K562 (cell line): ENCODE data around the gene POLRMT. TPM values are rescaled to one million over a fixed set of nuclear protein-coding genes. Genes with fewer than 3 reads are reported as not detected.

Experiments used
- AFF1 ChIP-seq, 2 experiments: fragments of 450-650 bp; IDR thresholded peaks; 2 replicates each; pipeline ENCODE4 v1.6.1; 2018; ENCODE audit warnings: mild to moderate bottlenecking in 2 of 2, low read depth in 1 of 2; ENCODE audit not compliant: partially characterized antibody in 2 of 2
- BRD9 ChIP-seq: fragments of 450-650 bp; IDR thresholded peaks from 2 replicates; pipeline ENCODE4 v1.6.1; 2018; ENCODE audit warnings: low read depth; ENCODE audit not compliant: partially characterized antibody
- COPS2 ChIP-seq: fragments of 450-650 bp; conservative IDR thresholded peaks from 2 replicates; pipeline ENCODE4 v1.6.1; 2016; ENCODE audit warnings: mild to moderate bottlenecking, moderate library complexity
- E2F1 ChIP-seq: sonication (generic); formaldehyde crosslinking; IDR thresholded peaks from 2 replicates; pipeline ENCODE4 v1.8.1; 2023; ENCODE audit warnings: mild to moderate bottlenecking, missing genetic modification reagents, moderate library complexity
- GABPB1 ChIP-seq: sonication (generic); formaldehyde crosslinking; IDR thresholded peaks from 2 replicates; pipeline ENCODE4 v1.8.0; 2022; ENCODE audit warnings: mild to moderate bottlenecking, missing genetic modification reagents
- HDAC3 ChIP-seq: fragments of 450-650 bp; IDR thresholded peaks from 2 replicates; pipeline ENCODE4 v1.6.1; 2018; ENCODE audit warnings: borderline replicate concordance, mild to moderate bottlenecking, moderate library complexity; ENCODE audit not compliant: partially characterized antibody
- HINFP ChIP-seq: fragments of 450-650 bp; conservative IDR thresholded peaks from 2 replicates; pipeline ENCODE4 v1.6.1; 2016; ENCODE audit warnings: missing genetic modification characterization, low read depth, mild to moderate bottlenecking, control low read depth, missing compliant biosample characterization
- KLF1 ChIP-seq: fragments of 450-650 bp; IDR thresholded peaks from 2 replicates; pipeline ENCODE4 v1.6.1; 2016; ENCODE audit warnings: missing genetic modification characterization, missing compliant biosample characterization
- NFE2L1 ChIP-seq: fragments of 450-650 bp; IDR thresholded peaks from 2 replicates; pipeline ENCODE4 v1.6.1; 2016; ENCODE audit warnings: missing genetic modification characterization, low read depth, mild to moderate bottlenecking, missing compliant biosample characterization, moderate library complexity, borderline replicate concordance
- NFXL1 ChIP-seq: fragments of 450-650 bp; formaldehyde crosslinking; IDR thresholded peaks from 2 replicates; pipeline ENCODE4 v1.4.0; 2021; ENCODE audit warnings: mild to moderate bottlenecking
- PHTF2 ChIP-seq: fragments of 250-450 bp; sonication (Bioruptor Pico); IDR thresholded peaks from 2 replicates; pipeline ENCODE4 v1.5.0; 2021; ENCODE audit warnings: mild to moderate bottlenecking
- RBM25 ChIP-seq: fragments of 200-400 bp; formaldehyde crosslinking; IDR thresholded peaks from 2 replicates; pipeline ENCODE4 v1.6.1; 2018; ENCODE audit warnings: low read length, low read depth, moderate library complexity; ENCODE audit not compliant: severe bottlenecking
- RFX5 ChIP-seq: IDR thresholded peaks from 2 replicates; pipeline ENCODE4 v1.6.1; 2011; ENCODE audit warnings: low read depth, mild to moderate bottlenecking, improper control_type of control experiment, low read length
- TBL1XR1 ChIP-seq, 2 experiments: IDR thresholded peaks; 2 replicates each; pipeline ENCODE4 v1.6.1; 2012; ENCODE audit warnings: improper control_type of control experiment in 2 of 2, low read length in 2 of 2, mild to moderate bottlenecking in 1 of 2
- VEZF1 ChIP-seq: fragments of 200-800 bp; sonication (Bioruptor generic); IDR thresholded peaks from 2 replicates; pipeline ENCODE4 v1.6.1; 2017; ENCODE audit warnings: missing genetic modification characterization, missing compliant biosample characterization
- XRCC4 ChIP-seq: IDR thresholded peaks from one replicate; pipeline ENCODE4 v1.6.1; 2011; ENCODE audit not compliant: insufficient read depth, insufficient read length; ENCODE audit errors: extremely low read depth
- ZBTB7A ChIP-seq: IDR thresholded peaks from 2 replicates; pipeline ENCODE4 v1.6.1; 2011; ENCODE audit warnings: low read depth, mild to moderate bottlenecking, low read length, moderate library complexity, borderline replicate concordance; ENCODE audit not compliant: control insufficient read depth
- ZNF41 ChIP-seq: fragments of 250-450 bp; sonication (Bioruptor Pico); conservative IDR thresholded peaks from 2 replicates; pipeline ENCODE4 v1.4.0; 2020; ENCODE audit warnings: mild to moderate bottlenecking
- polyA plus RNA-seq, 8 experiments: library from polyadenylated mRNA; depleted of rRNA in 4 of 8; stranded (reverse) in 5 of 8; unstranded in 3 of 8; fragments of >200 nt; fragmentation: Nextera tagmentation in 2 of 8; fragmentation: Illumina TruSeq in 1 of 8; extraction: Ambion mirVana in 2 of 8; extraction: Trizol in 1 of 8; gene quantifications; 2 replicates each; pipeline versions ENCODE4 v1.2.1 to v1.2.3, GENCODE V29; 2011 to 2014; ENCODE audit warnings: inconsistent platforms in 1 of 8, missing spikeins in 1 of 8
- total RNA-seq, 7 experiments: library from RNA; depleted of rRNA in 6 of 7; stranded (reverse); fragments of >200 nt in 6 of 7; fragmentation: Illumina TruSeq in 2 of 7; extraction: Trizol in 2 of 7; gene quantifications; 2 replicates each; pipeline versions ENCODE4 v1.2.1 to v1.2.3, GENCODE V29; 2011 to 2021; ENCODE audit warnings: low replicate concordance in 1 of 7

The POLRMT gene
- total and polyA plus RNA-seq, 9 of the 15 experiments (the other 6 are each of a cell fraction or from before 2014, with no cell fraction given) = 30.3 to 144 (median 68.0) TPM

GRCh38 chr19:680287-681028 lies 47.1 kb upstream of the POLRMT start (continued):
- peak; percentile 77; the same call in 1 of the 2 replicates for TF ChIP-seq E2F1 (CRISPR knock-in tag)
- TF ChIP-seq NFE2L1 (tag) = no peak
- peak; percentile 97 for TF ChIP-seq VEZF1
- no peak; the same call in 1 of the 2 replicates for TF ChIP-seq GABPB1 (CRISPR knock-in tag)
- no peak for TF ChIP-seq COPS2
- no peak for TF ChIP-seq ZNF41 (CRISPR knock-in tag)
- no peak for TF ChIP-seq RFX5
- TF ChIP-seq ZBTB7A = peak; percentile 90
- no peak for TF ChIP-seq XRCC4
- TF ChIP-seq KLF1 (tag) = no peak
- TF ChIP-seq HINFP (tag) = no peak
- no peak for TF ChIP-seq RBM25
- no peak for TF ChIP-seq TBL1XR1 (IDR thresholded peaks at IDR 0.05; ENCODE audit: low read length in 2 of 2)
- peak in 1 of 2 experiments; percentile 27 for TF ChIP-seq AFF1 (IDR thresholded peaks at IDR 0.05; ENCODE audit: low read depth in 1 of 2, partially characterized antibody in 2 of 2)
- TF ChIP-seq HDAC3 = no peak
- TF ChIP-seq NFXL1 = no peak
- no peak for TF ChIP-seq BRD9
- TF ChIP-seq PHTF2 (CRISPR knock-in tag) = no peak
